ENCODE data around the gene RAD18.

Gene RAD18

GRCh38 chr3:8895829-8896228, 67.4 kb downstream of the RAD18 start:
- no peak for DNase-seq (ENCODE audit: low spot score)

DNA sequence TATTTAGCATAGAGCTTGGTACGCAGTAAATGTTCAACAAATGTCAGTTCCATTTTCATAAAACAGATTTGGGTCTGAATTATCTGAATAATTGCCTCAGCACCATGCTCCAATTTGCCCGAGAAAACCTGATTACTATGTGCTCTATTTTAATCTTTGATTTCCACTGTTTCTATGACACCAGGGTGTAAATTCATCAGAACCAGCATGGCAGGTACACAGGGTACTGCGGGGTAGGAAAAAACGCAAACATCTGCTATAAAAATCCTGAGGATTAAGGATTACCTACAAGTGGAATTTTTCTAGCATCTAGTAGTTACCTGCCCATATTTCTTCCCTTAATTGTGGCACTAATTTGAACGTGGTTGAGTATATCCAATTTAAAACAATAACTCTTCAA, 70.3 kb downstream of the RAD18 start:
- no peak for DNase-seq (ENCODE audit: low spot score)

GRCh38 chr3:8891774-8892173, 71.5 kb downstream of the RAD18 start:
- peak; percentile 34 for DNase-seq (ENCODE audit: low spot score)

DNA sequence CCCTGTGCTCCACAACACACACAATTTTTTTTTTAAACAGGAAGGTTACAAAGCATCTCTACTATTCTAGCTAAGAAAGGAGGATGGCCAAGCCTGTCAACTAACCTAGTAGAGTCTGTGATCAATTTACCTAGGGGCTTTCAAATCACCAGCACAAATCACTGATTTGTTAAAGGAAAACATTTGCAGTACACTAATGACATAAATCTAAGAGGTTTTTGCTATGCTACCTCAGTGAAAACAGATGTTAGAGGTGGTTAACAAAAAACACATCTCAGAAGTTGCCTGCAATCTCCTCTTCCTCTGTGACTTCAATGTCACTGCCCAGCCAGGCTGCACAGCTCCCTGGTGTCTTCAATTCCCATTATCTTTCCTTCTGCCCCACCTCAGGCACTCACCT, 72.0 kb downstream of the RAD18 start:
- no peak for DNase-seq (ENCODE audit: low spot score)

GRCh38 chr3:8888301-8888915, 74.9 kb downstream of the RAD18 start:
- DNase-seq (ENCODE audit: low spot score) = peak; percentile 39

DNA sequence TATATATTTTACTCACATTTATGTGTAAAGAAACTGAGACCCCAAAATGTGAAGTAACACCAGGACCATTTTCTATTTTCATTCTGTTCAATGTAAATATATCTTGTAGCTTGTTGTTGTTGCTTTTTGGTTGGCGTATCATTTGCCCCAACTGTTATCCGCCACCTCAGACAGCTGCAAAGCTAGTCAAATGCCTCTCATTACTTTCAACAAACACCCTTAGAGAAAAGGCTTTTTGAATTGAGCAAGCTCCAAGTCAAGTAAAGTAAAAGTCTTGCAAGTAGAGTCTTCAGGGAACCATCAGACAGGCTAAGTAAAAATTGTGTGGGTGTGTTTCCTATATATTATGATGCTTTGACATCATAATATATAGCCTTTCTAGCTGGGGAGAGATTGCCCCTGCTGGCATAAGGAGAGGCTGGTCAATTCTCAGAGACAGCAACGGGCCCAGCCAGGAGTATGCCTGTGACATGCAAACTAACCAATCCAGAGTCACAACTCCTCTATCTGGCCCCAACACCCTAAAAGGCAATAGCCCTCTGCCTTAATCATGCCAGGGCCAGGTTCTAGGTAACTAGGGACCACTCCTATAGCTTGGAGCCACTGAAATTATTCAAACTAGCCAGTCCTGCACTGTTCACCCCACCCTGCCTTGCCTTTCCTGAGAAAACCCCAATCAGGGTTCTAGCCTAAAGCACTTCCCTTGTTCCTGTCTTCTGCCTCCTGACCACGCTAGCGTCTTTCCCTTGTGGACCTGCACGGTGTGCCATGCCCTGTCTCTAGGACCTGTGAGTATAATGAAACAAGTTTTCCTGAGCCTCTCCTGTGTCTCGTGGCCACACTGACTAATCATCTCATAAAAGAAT, 75.6 kb downstream of the RAD18 start:
- no peak for DNase-seq (ENCODE audit: low spot score)

- peak; percentile 37 for DNase-seq (ENCODE audit: low spot score)
These were observed 76.7 kb downstream of the RAD18 start for GRCh38 chr3:8886546-8886945.

DNA sequence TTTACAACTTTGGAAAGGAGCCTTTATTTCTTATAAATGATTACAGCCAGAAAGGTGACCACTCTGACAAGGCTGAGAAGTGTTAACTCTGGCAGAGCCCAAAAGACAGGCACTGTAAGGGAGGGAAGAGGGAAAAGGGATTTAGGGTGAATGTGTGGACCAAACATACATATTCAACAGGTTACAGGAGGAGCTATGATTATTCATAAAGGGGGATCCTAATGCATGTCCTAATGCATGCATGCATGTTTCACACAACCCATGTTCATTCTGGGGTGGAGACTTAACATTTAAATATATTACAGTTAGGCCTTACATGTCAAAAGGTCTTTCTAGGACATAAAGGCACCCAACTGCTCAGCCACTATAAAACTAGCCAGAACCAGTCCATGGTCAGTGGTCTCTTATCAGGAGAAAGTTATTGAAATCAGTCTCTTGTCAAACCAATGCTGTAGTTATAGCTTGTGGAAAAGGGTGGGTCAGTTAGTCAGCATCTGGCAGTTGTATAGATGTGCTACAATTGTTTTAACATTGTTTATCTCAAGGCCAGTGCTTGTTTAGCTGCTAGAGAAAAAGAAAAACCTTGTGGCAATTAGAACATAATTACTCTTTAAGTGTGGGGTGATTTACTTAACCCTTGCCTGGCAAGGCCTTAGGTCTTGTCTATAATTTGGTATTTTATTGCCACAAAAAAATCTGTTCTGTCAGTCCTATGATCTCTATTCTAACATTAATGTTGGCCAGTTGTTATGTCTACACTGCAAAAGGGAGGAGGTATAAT, 77.5 kb downstream of the RAD18 start:
- DNase-seq (ENCODE audit: low spot score) = no peak

DNA sequence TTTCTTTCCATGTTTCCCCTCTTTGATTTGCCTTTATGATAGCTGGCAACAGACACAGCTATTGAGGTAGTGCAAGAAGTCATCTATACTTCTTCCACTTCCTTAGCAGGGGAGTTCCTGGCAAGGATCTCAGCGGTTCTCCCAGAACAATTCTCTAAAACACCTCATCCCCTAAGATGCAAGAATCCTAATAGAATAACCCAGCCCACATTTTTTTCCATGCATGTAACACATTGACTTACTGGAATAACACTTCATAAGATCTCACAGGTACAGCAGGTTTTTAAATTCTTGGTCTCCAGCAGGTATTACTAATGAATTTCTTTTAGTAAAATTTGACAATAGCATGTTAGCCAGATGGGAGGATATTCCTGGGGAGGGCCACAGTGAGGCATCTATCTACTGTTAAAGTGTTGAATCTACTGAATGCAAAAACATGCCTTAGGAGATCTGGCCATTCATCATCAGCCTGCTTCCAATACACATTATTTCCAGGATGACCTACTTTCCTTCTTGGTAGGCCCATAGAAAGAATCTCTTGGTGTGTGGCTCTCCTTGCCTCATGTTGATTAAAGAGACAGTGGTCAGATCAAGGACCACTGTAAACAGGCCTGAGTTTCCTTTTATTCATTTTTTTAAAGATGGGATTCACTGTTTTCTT, 78.5 kb downstream of the RAD18 start:
- no peak for DNase-seq (ENCODE audit: low spot score)

DNA sequence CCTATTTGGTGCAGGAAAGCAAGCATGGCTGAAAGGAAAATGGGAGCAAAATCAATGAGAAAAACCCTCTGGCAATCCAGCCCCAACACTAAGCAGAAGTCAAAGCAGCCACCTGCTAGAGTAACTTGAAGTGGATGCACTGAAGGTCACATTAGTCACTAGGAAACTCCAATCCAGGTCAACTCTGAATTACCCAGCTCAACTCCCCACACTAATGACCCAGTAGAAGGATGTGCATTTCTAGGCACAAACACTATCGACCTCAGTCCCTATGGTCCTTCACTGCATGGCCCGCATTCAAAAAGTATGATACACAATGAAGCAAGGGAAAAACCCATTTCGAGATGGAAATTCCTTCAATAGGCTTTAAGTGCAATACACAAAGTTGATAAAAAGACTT, 80.6 kb downstream of the RAD18 start:
- DNase-seq (ENCODE audit: low spot score) = no peak

- no peak for DNase-seq (ENCODE audit: low spot score)
These were observed 81.1 kb downstream of the RAD18 start for GRCh38 chr3:8882171-8882593.

DNA sequence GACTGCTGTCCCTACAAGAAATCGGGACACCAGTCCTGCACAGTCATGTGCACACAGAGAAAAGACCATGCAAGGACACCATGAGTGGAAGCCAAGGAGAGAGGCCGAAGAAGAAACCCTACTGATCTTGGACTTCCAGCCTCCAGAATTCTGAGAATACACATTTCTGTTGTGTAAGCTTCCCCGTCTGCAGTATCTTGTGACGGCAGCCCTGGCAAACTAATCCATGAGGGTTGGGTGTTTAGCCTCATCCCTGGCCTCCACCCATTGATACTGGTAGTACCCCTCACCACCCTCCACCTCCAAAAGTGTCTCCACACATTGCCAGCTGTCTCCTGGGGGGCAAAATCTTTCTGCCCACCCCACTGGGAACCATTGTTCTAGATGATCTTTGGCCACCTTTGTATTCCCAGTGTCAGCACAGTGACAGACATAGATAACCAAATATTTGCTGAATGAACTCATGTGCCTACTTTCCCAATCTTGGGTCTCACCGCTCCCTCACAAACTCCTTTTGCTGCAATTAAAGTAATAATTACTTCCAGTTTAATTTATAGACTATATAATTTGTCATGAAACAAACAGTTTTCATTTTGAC, 83.8 kb downstream of the RAD18 start:
- DNase-seq (ENCODE audit: low spot score) = no peak

GRCh38 chr3:8875836-8876235, 87.4 kb downstream of the RAD18 start:
- no peak for DNase-seq (ENCODE audit: low spot score)

DNA sequence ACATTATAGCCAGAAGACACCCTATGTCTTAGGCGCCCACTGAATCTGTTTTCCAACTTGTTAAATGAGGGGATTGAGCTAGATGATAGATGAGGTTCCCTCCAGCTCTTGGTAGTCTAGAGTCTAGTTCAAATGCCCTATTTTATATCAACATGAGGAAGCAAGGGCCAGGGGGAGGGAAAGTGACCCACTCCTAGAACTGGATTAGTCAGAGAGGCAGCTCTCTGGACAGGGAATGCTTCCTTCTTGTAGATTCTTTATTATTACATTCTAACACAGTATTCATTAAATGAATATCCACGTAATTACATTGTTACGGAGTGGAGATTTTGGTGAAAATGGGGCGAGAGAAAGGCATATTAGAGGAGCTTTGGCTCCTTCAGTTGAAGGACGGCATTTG, 89.5 kb downstream of the RAD18 start:
- DNase-seq (ENCODE audit: low spot score) = no peak

DNA sequence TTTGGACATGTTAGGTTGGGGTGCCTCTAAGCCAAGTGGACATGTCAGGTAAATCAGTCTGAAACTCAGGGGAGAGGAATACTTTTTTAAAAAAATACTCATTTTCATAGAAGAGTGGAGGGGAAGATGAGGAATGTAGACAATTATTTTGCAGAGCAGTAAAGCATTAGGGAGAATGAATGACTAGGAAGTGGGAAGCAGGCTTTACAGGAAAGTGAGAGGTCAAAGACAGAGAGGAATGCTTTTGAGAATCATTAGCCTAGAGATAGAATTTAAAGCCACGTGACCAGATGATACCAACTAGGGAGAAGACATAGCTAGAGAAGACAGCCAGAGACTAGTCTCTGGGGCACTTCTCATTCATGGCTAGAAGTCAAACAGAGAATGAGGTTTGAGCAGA, 91.0 kb downstream of the RAD18 start:
- DNase-seq (ENCODE audit: low spot score) = no peak

GRCh38 chr3:8871306-8871705, 92.0 kb downstream of the RAD18 start:
- DNase-seq (ENCODE audit: low spot score) = no peak

DNA sequence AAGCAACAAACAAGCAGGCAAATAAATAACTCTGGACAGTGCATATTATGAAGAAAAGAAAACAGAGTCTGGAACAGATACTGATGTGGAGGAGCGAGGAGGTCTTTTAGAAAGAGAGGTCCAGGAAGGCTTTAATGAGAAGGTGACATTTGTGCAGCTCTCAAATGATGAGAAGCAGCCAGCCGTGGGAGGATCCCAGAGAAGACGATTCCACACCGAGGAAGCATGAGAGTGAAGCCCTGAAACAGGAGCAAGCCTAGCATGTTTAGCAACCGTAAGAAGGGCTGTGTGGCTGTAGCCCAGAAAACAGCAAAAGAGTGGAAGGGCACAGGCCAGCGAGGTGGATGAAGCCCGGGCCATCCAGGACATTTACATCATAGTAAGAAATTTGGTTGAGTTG, 93.1 kb downstream of the RAD18 start:
- no peak for DNase-seq (ENCODE audit: low spot score)

- DNase-seq (ENCODE audit: low spot score) = peak; percentile 83
These were observed 93.7 kb downstream of the RAD18 start for GRCh38 chr3:8869613-8870012.

GRCh38 chr3:8868996-8869395, 94.3 kb downstream of the RAD18 start:
- no peak for DNase-seq (ENCODE audit: low spot score)

DNA sequence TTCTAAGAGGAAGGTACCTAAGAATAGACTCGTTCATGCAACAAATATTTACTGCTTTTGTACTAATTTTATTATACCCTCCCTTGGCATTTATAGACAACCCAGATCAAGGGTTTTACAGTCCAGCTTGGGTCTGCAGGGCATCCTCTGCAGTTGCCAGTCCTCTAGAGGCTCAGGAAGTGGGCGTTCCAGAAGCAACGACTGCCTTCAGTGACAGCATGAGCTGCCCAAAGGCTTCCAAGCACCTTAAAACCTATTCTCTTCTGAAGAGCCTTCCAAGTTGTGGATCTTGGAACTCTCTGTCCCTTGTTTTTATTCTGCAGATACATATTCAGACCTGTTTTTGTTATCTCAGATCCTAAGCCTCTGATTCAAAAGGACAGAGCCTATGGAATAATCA, 95.6 kb downstream of the RAD18 start:
- DNase-seq (ENCODE audit: low spot score) = no peak

DNA sequence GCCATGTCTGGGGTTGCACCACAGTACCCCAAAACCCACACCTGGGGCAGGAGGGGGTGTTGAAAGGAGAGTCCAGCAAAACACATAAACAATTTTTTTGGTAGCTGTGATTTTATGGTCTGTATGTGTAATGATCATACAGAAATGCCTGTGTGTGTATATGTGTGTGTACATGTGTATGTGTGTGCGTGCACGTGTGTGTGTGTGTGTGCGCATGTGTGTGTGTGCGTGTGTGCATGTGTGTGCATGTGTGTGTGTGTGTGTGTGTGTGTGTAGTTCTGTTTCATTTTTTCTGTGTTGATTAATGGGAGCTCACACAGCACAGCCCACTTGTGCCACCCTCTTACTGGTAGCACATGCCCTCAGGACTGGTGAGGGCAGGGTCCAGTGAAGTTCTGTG, 97.6 kb downstream of the RAD18 start:
- DNase-seq (ENCODE audit: low spot score) = no peak

All from AG20443 (cell line).